Prostate gland (tissue), 2 donors: ENCODE data around the gene KIF2C.

ENCODE experiments used
- CTCF ChIP-seq, 4 experiments: fragments of 200-600 bp in 2 of 4; fragments of 450-650 bp in 2 of 4; sonication (generic) in 2 of 4; IDR thresholded peaks; 1 replicate in 3 of 4; 2 replicates in 1 of 4; pipeline ENCODE4 v1.5.1; 2016 to 2019; ENCODE audit warnings: antibody characterized with exemption in 4 of 4, mild to moderate bottlenecking in 2 of 4, moderate library complexity in 2 of 4
- POLR2A ChIP-seq: fragments of 450-650 bp; IDR thresholded peaks from one replicate; pipeline ENCODE4 v1.6.1; 2016; ENCODE audit warnings: antibody characterized with exemption, mild to moderate bottlenecking
- POLR2AphosphoS5 ChIP-seq: sonication (generic); formaldehyde crosslinking; IDR thresholded peaks from one replicate; pipeline ENCODE4 v1.6.1; 2017; ENCODE audit warnings: antibody characterized with exemption

GRCh38 chr1:44701141-44701573 lies 38.5 kb upstream of the KIF2C start:
- TF ChIP-seq POLR2AphosphoS5 (no peak), POLR2A (no peak), CTCF (IDR thresholded peaks at IDR 0.05) (no peak)
